ENCODE measurements around the gene CEP78. TPM values are rescaled to one million over a fixed set of nuclear protein-coding genes. Genes with fewer than 3 reads are reported as not detected.

Gene CEP78
- total RNA-seq, 1 experiment from 2014 or later: 48.1 TPM

DNA sequence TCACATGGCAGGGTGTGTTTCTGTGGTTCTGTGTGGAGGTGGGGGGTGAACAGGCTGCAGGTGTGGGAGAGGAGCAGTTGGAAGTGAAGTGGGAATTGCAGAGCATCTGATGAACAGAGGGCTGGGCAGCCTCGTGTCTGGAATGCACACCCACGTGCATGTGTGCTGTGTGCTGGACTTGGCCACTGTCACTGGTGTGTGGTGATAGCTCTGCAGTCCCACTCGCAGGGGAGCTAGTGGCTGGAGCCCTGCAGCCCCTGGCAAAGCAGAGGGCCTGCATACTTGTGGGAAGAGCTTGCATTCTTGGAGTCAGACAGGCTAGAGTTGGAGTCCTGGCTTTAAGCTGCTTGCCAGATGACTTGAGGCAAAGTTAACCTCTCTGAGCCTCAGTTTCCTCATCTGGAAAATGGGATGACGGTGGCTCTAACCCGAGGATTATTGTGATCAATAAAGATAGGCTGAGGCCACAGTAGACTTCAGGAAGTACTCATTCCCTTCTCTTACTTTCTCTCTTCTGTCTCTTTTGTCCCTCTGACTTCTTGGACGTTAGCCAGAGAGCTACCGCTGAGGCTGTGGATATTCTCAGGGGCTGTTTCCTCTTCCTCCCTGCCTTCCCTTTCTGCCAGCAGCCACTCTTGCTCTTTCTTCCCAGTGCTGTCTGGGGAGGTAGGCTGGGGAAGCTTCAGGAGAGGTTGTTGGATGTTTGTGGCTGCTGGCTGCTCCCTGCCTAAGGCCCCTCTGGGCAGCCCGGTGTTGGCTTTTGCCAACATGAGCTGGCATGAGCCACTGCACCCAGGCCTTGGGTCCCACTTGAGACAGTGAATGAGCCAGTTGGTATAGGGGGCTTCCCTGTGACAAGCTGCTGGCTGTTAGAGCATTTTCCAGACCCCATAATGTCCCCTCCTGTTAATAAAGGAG is 79.3 kb downstream of the CEP78 start (continued):
- TF ChIP-seq ELF1 (IDR thresholded peaks at IDR 0.05; ENCODE audit: borderline replicate concordance, low read depth) (no peak), RAD21 (IDR thresholded peaks at IDR 0.05; ENCODE audit: low read depth) (no peak), SRF (IDR thresholded peaks at IDR 0.05; ENCODE audit: low read depth) (no peak), POLR2AphosphoS5 (IDR thresholded peaks at IDR 0.05; ENCODE audit: low read depth, low read length) (no peak), FOSL1 (IDR thresholded peaks at IDR 0.05; ENCODE audit: low read depth) (no peak), TCF7L2 (IDR thresholded peaks at IDR 0.05; ENCODE audit: borderline replicate concordance, extremely low read depth, insufficient read depth, insufficient read length) (no peak), YY1 (IDR thresholded peaks at IDR 0.05; ENCODE audit: extremely low read depth, insufficient replicate concordance, low read depth, low read length) (no peak)
- TF ChIP-seq, protein P1, sequence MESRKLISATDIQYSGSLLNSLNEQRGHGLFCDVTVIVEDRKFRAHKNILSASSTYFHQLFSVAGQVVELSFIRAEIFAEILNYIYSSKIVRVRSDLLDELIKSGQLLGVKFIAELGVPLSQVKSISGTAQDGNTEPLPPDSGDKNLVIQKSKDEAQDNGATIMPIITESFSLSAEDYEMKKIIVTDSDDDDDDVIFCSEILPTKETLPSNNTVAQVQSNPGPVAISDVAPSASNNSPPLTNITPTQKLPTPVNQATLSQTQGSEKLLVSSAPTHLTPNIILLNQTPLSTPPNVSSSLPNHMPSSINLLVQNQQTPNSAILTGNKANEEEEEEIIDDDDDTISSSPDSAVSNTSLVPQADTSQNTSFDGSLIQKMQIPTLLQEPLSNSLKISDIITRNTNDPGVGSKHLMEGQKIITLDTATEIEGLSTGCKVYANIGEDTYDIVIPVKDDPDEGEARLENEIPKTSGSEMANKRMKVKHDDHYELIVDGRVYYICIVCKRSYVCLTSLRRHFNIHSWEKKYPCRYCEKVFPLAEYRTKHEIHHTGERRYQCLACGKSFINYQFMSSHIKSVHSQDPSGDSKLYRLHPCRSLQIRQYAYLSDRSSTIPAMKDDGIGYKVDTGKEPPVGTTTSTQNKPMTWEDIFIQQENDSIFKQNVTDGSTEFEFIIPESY (IDR thresholded peaks at IDR 0.05; ENCODE audit: extremely low read depth, insufficient replicate concordance, low read length): no peak
- TF ChIP-seq, protein P2, sequence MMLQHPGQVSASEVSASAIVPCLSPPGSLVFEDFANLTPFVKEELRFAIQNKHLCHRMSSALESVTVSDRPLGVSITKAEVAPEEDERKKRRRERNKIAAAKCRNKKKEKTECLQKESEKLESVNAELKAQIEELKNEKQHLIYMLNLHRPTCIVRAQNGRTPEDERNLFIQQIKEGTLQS (IDR thresholded peaks at IDR 0.05): no peak
